T-cell (primary cell): ENCODE data around the gene TP63. TPM values are rescaled to one million over a fixed set of nuclear protein-coding genes. Genes with fewer than 3 reads are reported as not detected.

Source experiments
- ATAC-seq, 4 experiments: fragments of 200-7000 bp in 3 of 4; fragments of 150-1000 bp in 1 of 4; cut with Tn5 transposase; replicated peaks in 1 of 4; 1 replicate in 3 of 4; 2 replicates in 1 of 4; pipeline ENCODE4 v1.10.0; 2021; ENCODE audit warnings: moderate library complexity in 3 of 4, mild to moderate bottlenecking in 2 of 4, moderate number of reproducible peaks in 1 of 4
- CTCF ChIA-PET, 2 donors: fragments of 300-600 bp; sonication (Branson Sonifier 250); formaldehyde crosslinking; loops; one replicate each; lab custom pipeline; 2022; ENCODE audit warnings: antibody characterized with exemption in 2 of 2; lab: Charles Lee
- POLR2A ChIA-PET, 2 donors: fragments of 300-600 bp; sonication (Branson Sonifier 250); formaldehyde crosslinking; loops; one replicate each; lab custom pipeline; 2022; ENCODE audit warnings: antibody characterized with exemption in 2 of 2; lab: Charles Lee
- DNase-seq, 35 experiments: peaks; one replicate each; pipeline versions ENCODE4 v3.0.0 to v3.0.0-alpha.2; 2013 to 2023
- H3K27ac ChIP-seq: one replicate; pipeline ENCODE4 v1.5.1; 2013; ENCODE audit warnings: low read length
- H3K27me3 ChIP-seq, 2 experiments: replicated peaks in 1 of 2; 1 replicate in 1 of 2; 2 replicates in 1 of 2; pipeline versions ENCODE4 v1.6.1 to v1.7.0; 2013; ENCODE audit warnings: low read length in 1 of 2, mixed read lengths in 1 of 2; ENCODE audit not compliant: control insufficient read depth in 2 of 2, insufficient read depth in 2 of 2; ENCODE audit errors: extremely low read depth in 1 of 2
- H3K36me3 ChIP-seq, 2 donors: 1 replicate in 1 of 2; 2 replicates in 1 of 2; pipeline versions ENCODE4 v1.6.1 to v1.7.0; 2013; ENCODE audit warnings: low read length in 1 of 2; ENCODE audit not compliant: control insufficient read depth in 2 of 2, insufficient read depth in 1 of 2; ENCODE audit errors: extremely low read depth in 1 of 2
- H3K4me1 ChIP-seq, 2 experiments: 1 replicate in 1 of 2; 2 replicates in 1 of 2; pipeline versions ENCODE4 v1.6.1 to v1.7.0; 2013; ENCODE audit warnings: low read length in 2 of 2, mixed read lengths in 1 of 2; ENCODE audit not compliant: insufficient read depth in 2 of 2, control insufficient read depth in 1 of 2; ENCODE audit errors: extremely low read depth in 1 of 2
- H3K4me3 ChIP-seq, 2 donors: 1 replicate in 1 of 2; 2 replicates in 1 of 2; pipeline versions ENCODE4 v1.5.1 to v1.7.0; 2013; ENCODE audit warnings: mild to moderate bottlenecking in 2 of 2, low read length in 1 of 2, moderate library complexity in 1 of 2; ENCODE audit not compliant: control insufficient read depth in 1 of 2; ENCODE audit errors: extremely low read depth in 1 of 2
- H3K9me3 ChIP-seq: 2 replicates; pipeline ENCODE4 v1.7.0; 2013
- H3K27ac Mint-ChIP-seq, 2 donors: one replicate each; pipeline ENCODE4 v1.8.0; 2020 to 2021; ENCODE audit warnings: mild to moderate bottlenecking in 2 of 2, mixed read lengths in 2 of 2
- H3K27me3 Mint-ChIP-seq, 2 donors: one replicate each; pipeline ENCODE4 v1.8.0; 2021 to 2022; ENCODE audit warnings: mixed read lengths in 2 of 2
- H3K36me3 Mint-ChIP-seq: one replicate; pipeline ENCODE4 v1.8.0; 2021; ENCODE audit warnings: mixed read lengths
- H3K4me1 Mint-ChIP-seq, 3 donors: one replicate each; pipeline ENCODE4 v1.8.0; 2020 to 2022; ENCODE audit warnings: mixed read lengths in 3 of 3, mild to moderate bottlenecking in 1 of 3
- H3K4me3 Mint-ChIP-seq, 3 donors: one replicate each; pipeline ENCODE4 v1.8.0; 2020 to 2022; ENCODE audit warnings: mild to moderate bottlenecking in 3 of 3, mixed read lengths in 3 of 3, moderate library complexity in 3 of 3
- H3K9me3 Mint-ChIP-seq, 3 donors: one replicate each; pipeline ENCODE4 v1.8.0; 2020 to 2022; ENCODE audit warnings: mixed read lengths in 3 of 3
- WGBS: methylation state at CpG from one replicate; pipeline ENCODE4 v1.1.5; 2013; ENCODE audit warnings: missing lambda C conversion rate; ENCODE audit not compliant: insufficient coverage; 5-methylcytosine and 5-hydroxymethylcytosine counted together
- total RNA-seq, 35 experiments: library from RNA in 6 of 35; stranded (reverse) in 6 of 35; fragments of 120-200 nt in 1 of 35; gene quantifications; one replicate each; pipeline versions ENCODE4 v1.2.1 to v1.2.4 and lab custom pipeline; 2013 to 2026

Gene TP63
- total RNA-seq, 5 donors from 2014 or later (not counting 1 experiment from before 2014, with no cell fraction given): 0.35 to 0.75 (median 0.62) TPM; not detected in 1

GRCh38 chr3:189621948-189622603, 9.1 kb upstream of the TP63 start:
- no peaks in the 10 kb centered on the region for H3K36me3 ChIP-seq
- no peak overlapping the region for H3K27ac ChIP-seq
- no peaks in the 10 kb centered on the region for H3K9me3 ChIP-seq
- no peak for ATAC-seq
- no peak for DNase-seq
- no peaks in the 10 kb centered on the region for H3K27me3 ChIP-seq
- H3K4me3 ChIP-seq: no peak overlapping the region
- Mint-ChIP-seq H3K36me3 (no peaks in the 10 kb centered on the region), H3K4me1 (peaks cover 0 to 4% (median 0%) of the 10 kb centered on the region in 3 donors), H3K9me3 (peaks cover 0 to 3% (median 0%) of the 10 kb centered on the region in 3 donors), H3K4me3 (no peak overlapping the region), H3K27me3 (peaks cover 2 to 3% of the 10 kb centered on the region in 2 donors), H3K27ac (no peak overlapping the region)
- ChIA-PET CTCF (interaction anchor here in 1 of 2 donors (0.6 kb wide), 1 partner anchor 32 kb away, joined by 3 read pairs; no protein-coding TSS in a partner anchor), POLR2A (no interaction called here)
- no peaks in the 10 kb centered on the region for H3K4me1 ChIP-seq
- WGBS: 59% methylated on average over 6 of the region's 9 CpGs

GRCh38 chr3:189622629-189623028, 8.6 kb upstream of the TP63 start:
- Histone ChIP-seq H3K36me3 (no peaks in the 10 kb centered on the region), H3K9me3 (no peaks in the 10 kb centered on the region), H3K4me1 (no peaks in the 10 kb centered on the region), H3K27ac (no peak overlapping the region), H3K4me3 (no peak overlapping the region), H3K27me3 (no peaks in the 10 kb centered on the region)
- H3K27ac Mint-ChIP-seq: no peak overlapping the region
- peaks cover 2 to 3% of the 10 kb centered on the region in 2 donors for H3K27me3 Mint-ChIP-seq
- no peak for ATAC-seq
- H3K36me3 Mint-ChIP-seq: no peaks in the 10 kb centered on the region
- no peak overlapping the region for H3K4me3 Mint-ChIP-seq
- ChIA-PET POLR2A (no interaction called here), CTCF (interaction anchor here in 1 of 2 donors (0.6 kb wide), 1 partner anchor 32 kb away, joined by 3 read pairs; no protein-coding TSS in a partner anchor)
- DNase-seq: no peak
- H3K9me3 Mint-ChIP-seq: peaks cover 0 to 3% (median 0%) of the 10 kb centered on the region in 3 donors
- H3K4me1 Mint-ChIP-seq: peaks cover 0 to 4% (median 0%) of the 10 kb centered on the region in 3 donors
- WGBS: 67% methylated on average over 1 of the region's 7 CpGs

DNA sequence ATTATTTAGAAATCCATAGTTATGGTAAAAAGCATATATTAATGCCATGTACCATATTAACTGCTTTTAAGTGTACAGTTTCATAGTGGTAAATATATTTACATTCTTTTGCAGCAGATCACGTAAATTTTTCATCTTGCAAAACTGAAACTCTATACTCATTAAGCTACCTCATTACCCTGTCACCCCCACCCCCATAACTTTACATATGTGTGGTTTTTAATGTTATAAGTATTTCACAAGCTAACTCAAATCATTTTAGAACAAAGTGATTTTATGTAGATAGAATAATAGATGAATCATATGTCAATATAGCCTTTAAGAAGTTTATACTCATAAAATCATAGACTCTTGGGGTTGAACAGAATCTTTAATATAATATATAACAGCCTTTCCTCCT, 7.1 kb upstream of the TP63 start:
- CTCF ChIA-PET: no interaction called here
- H3K9me3 ChIP-seq: no peaks in the 10 kb centered on the region

DNA sequence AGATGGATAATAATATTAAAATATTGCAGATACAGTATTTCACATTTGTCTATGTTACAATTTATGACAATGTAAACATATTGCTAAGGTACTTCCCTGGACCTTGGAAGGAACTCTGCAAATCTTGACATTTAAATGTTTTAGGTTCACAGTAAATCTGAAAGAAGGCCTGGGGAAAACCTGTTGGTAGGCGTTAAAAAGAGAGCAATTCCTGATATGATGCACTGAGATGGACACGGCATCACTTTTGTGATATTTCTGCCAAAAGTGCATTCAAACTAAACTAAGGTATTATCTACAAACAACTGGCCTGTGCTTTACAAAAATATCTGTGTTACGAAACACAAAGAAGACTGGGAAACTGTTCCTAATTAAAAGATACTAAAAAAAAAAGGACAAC, 6.1 kb upstream of the TP63 start:
- Histone ChIP-seq H3K4me3 (no peak overlapping the region), H3K4me1 (peaks cover 0 to 4% of the 10 kb centered on the region in 2 experiments), H3K27me3 (no peaks in the 10 kb centered on the region), H3K9me3 (no peaks in the 10 kb centered on the region), H3K27ac (no peak overlapping the region), H3K36me3 (no peaks in the 10 kb centered on the region)
- Mint-ChIP-seq H3K36me3 (no peaks in the 10 kb centered on the region), H3K4me3 (no peak overlapping the region), H3K4me1 (peaks cover 0 to 7% (median 1%) of the 10 kb centered on the region in 3 donors), H3K9me3 (no peaks in the 10 kb centered on the region), H3K27me3 (no peaks in the 10 kb centered on the region), H3K27ac (no peak overlapping the region)
- DNase-seq (no peak), ATAC-seq (no peak)
- CTCF ChIA-PET: no interaction called here
- no CpG with 5 or more reads among the region's 3 CpGs for WGBS
- POLR2A ChIA-PET: no interaction called here

More for the DNA sequence above, 7.1 kb upstream of the TP63 start:
- Mint-ChIP-seq H3K4me1 (peaks cover 0 to 4% (median 0%) of the 10 kb centered on the region in 3 donors), H3K9me3 (peaks cover 0 to 3% (median 0%) of the 10 kb centered on the region in 3 donors), H3K27ac (no peak overlapping the region), H3K36me3 (no peaks in the 10 kb centered on the region), H3K27me3 (peaks cover 0 to 3% of the 10 kb centered on the region in 2 donors), H3K4me3 (no peak overlapping the region)
- H3K4me3 ChIP-seq: no peak overlapping the region
- H3K27me3 ChIP-seq: no peaks in the 10 kb centered on the region
- H3K36me3 ChIP-seq: no peaks in the 10 kb centered on the region
- H3K27ac ChIP-seq: no peak overlapping the region
- POLR2A ChIA-PET: interaction anchor here in 1 of 2 donors (0.7 kb wide), 1 partner anchor 45 kb away, joined by 6 read pairs; no protein-coding TSS in a partner anchor
- no peaks in the 10 kb centered on the region for H3K4me1 ChIP-seq
- no peak for DNase-seq
- no peak for ATAC-seq
- WGBS: no CpG with 5 or more reads among the region's 1 CpG

DNA sequence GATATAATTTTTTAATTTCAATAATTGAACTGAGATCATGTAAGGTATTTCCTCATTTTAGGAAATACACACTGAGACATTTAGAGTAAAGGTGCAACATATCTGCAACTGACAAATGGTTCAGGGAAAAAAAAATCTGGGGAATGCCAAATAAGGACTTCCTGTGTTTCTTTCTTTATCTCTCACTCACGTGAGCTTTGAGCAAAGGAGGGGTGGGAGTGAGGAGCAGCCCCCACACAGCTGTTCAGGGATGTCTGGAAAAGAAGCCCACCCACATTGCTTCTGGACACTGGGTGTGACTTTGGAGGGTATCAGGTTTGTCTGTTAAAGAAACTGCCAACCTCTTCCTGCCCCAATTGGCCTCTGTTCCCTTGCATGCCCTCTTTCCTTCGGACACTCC, 5.6 kb upstream of the TP63 start:
- Mint-ChIP-seq H3K4me1 (peaks cover 4 to 11% (median 6%) of the 10 kb centered on the region in 3 donors), H3K27ac (no peak overlapping the region), H3K36me3 (no peaks in the 10 kb centered on the region), H3K4me3 (no peak overlapping the region), H3K9me3 (no peaks in the 10 kb centered on the region), H3K27me3 (no peaks in the 10 kb centered on the region)
- no peak overlapping the region for H3K4me3 ChIP-seq
- ChIA-PET POLR2A (no interaction called here), CTCF (no interaction called here)
- ATAC-seq: no peak
- H3K4me1 ChIP-seq: peaks cover 0 to 7% of the 10 kb centered on the region in 2 experiments
- H3K9me3 ChIP-seq: no peaks in the 10 kb centered on the region
- H3K27ac ChIP-seq: no peak overlapping the region
- no peaks in the 10 kb centered on the region for H3K27me3 ChIP-seq
- H3K36me3 ChIP-seq: no peaks in the 10 kb centered on the region
- no CpG with 5 or more reads among the region's 2 CpGs for WGBS
- no peak for DNase-seq

GRCh38 chr3:189626286-189626685, 4.9 kb upstream of the TP63 start:
- no peak overlapping the region for H3K4me3 ChIP-seq
- Mint-ChIP-seq H3K4me3 (no peak overlapping the region), H3K36me3 (no peaks in the 10 kb centered on the region), H3K9me3 (no peaks in the 10 kb centered on the region), H3K27me3 (no peaks in the 10 kb centered on the region), H3K27ac (no peak overlapping the region), H3K4me1 (peaks cover 10 to 17% (median 11%) of the 10 kb centered on the region in 3 donors)
- no peaks in the 10 kb centered on the region for H3K9me3 ChIP-seq
- H3K27me3 ChIP-seq: no peaks in the 10 kb centered on the region
- ATAC-seq (no peak), DNase-seq (no peak)
- no peaks in the 10 kb centered on the region for H3K36me3 ChIP-seq
- H3K4me1 ChIP-seq: peaks cover 0 to 11% of the 10 kb centered on the region in 2 experiments
- CTCF ChIA-PET: no interaction called here
- H3K27ac ChIP-seq: no peak overlapping the region
- 85% methylated on average over 1 of the region's 1 CpG for WGBS
- POLR2A ChIA-PET: no interaction called here
